Measurements from ENCODE around the gene STXBP1. TPM values are rescaled to one million over a fixed set of nuclear protein-coding genes. Genes with fewer than 3 reads are reported as not detected.
A peak's percentile ranks its signal among the peaks of the same experiment; 100 is the strongest.

STXBP1 gene
- total RNA-seq, 4 donors from 2014 or later, result 17.2 to 34.0 (median 19.8) TPM

DNA sequence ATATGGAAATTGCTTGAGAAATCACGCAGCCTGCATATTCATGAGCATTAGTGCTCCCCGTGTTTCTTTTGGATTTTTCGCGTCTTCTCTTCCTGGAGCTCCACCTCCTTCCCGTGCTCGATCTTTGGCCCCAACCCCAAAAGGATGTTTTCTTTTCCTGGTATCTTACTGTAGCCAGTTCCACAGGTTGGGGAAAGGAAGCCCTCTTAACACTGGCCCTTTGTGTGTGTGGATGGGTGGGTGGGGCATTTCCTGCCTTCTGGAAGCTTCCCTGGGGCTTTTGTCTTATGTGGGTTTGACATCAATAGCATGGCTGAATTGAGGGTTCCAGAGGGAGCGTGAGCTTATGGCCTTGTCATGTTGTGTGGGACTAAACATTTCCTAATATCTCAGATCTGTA, 21.9 kb downstream of the STXBP1 start:
- Histone ChIP-seq H3K27ac (replicated peaks in 1 of 4) (peak overlapping the region in 2 of 4 donors; percentile 9 to 57), H3K9me3 (no peaks in the 10 kb centered on the region), H3K4me3 (no peak overlapping the region), H3K4me1 (peaks cover 21 to 35% (median 29%) of the 10 kb centered on the region in 4 donors), H3K36me3 (no peaks in the 10 kb centered on the region), H3K27me3 (no peaks in the 10 kb centered on the region)
- DNase-seq (ENCODE audit: extremely low spot score), result no peak
- 78% methylated on average over 7 of the region's 7 CpGs for WGBS
- intact Hi-C loops (cut with DNase I), result no loop called here
- TF ChIP-seq POLR2A (IDR thresholded peaks at IDR 0.05; ENCODE audit: low read depth) (no peak), EP300 (IDR thresholded peaks at IDR 0.05) (no peak), POLR2AphosphoS5 (IDR thresholded peaks at IDR 0.05) (peak in 1 of 2 donors; percentile 10)

DNA sequence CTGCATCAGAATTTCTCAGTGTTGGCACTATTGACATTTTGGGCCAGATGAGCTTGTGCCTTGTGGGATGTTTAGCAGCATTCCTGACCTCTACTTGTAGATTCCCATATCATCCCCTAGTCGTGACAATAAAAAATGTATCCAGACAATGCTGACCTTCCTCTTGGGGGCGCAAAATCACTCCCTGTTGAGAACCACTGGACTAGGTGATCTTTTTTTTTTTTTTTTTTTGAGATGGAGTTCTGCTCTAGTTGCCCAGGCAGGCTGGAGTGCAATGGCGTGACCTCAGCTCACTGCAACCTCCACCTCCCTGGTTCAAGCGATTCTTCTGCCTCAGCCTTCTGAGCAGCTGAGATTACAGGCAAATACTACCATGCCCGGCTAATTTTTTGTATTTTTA, 22.6 kb downstream of the STXBP1 start:
- intact Hi-C loops (cut with DNase I), result no loop called here

DNA sequence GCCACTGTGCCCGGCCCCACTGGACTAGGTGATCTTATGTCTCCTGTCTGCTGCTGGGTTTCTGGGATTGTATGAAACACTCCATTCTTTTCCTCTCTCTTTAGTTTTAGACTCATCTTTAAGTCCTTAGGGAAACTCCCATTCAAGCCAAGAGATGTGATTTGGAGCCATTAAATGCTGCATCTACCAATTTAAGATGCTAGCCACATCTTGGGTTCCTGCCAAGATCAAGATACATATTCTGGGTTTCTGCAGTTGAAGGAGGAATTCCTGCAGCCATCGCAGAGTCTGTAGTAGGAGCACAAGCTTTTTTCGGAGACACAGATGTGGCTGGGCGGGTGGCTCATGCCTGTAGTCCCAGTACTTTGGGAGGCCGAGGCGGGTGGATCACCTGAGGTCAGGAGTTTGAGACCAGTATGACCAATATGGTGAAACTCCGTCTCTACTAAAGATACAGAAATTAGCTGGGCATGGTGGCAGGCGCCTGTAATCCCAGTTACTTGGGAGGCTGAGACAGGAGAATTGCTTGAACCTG, 23.2 kb downstream of the STXBP1 start:
- intact Hi-C loops (cut with DNase I), result no loop called here
- H3K4me1 ChIP-seq, result peaks cover 17 to 27% (median 22%) of the 10 kb centered on the region in 4 donors
- no peak overlapping the region for H3K4me3 ChIP-seq
- no peaks in the 10 kb centered on the region for H3K36me3 ChIP-seq
- no peak for DNase-seq (ENCODE audit: extremely low spot score)
- H3K27me3 ChIP-seq, result no peaks in the 10 kb centered on the region
- WGBS, result 94% methylated on average over 8 of the region's 8 CpGs
- H3K27ac ChIP-seq (replicated peaks in 1 of 4), result no peak overlapping the region
- no peak for TF ChIP-seq POLR2AphosphoS5 (IDR thresholded peaks at IDR 0.05)
- TF ChIP-seq EP300 (IDR thresholded peaks at IDR 0.05), result no peak
- no peak for TF ChIP-seq POLR2A (IDR thresholded peaks at IDR 0.05; ENCODE audit: low read depth)
- TF ChIP-seq, protein P1, sequence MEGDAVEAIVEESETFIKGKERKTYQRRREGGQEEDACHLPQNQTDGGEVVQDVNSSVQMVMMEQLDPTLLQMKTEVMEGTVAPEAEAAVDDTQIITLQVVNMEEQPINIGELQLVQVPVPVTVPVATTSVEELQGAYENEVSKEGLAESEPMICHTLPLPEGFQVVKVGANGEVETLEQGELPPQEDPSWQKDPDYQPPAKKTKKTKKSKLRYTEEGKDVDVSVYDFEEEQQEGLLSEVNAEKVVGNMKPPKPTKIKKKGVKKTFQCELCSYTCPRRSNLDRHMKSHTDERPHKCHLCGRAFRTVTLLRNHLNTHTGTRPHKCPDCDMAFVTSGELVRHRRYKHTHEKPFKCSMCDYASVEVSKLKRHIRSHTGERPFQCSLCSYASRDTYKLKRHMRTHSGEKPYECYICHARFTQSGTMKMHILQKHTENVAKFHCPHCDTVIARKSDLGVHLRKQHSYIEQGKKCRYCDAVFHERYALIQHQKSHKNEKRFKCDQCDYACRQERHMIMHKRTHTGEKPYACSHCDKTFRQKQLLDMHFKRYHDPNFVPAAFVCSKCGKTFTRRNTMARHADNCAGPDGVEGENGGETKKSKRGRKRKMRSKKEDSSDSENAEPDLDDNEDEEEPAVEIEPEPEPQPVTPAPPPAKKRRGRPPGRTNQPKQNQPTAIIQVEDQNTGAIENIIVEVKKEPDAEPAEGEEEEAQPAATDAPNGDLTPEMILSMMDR (IDR thresholded peaks at IDR 0.05), result no peak
- no peaks in the 10 kb centered on the region for H3K9me3 ChIP-seq

More for the DNA sequence above, 22.6 kb downstream of the STXBP1 start:
- Histone ChIP-seq H3K4me1 (peaks cover 19 to 30% (median 24%) of the 10 kb centered on the region in 4 donors), H3K4me3 (no peak overlapping the region), H3K27ac (replicated peaks in 1 of 4) (peak overlapping the region in 2 of 4 donors; percentile 20 to 57), H3K27me3 (no peaks in the 10 kb centered on the region), H3K36me3 (no peaks in the 10 kb centered on the region), H3K9me3 (no peaks in the 10 kb centered on the region)
- no peak for TF ChIP-seq POLR2AphosphoS5 (IDR thresholded peaks at IDR 0.05)
- TF ChIP-seq EP300 (IDR thresholded peaks at IDR 0.05), result no peak
- TF ChIP-seq, protein P1 (IDR thresholded peaks at IDR 0.05), result no peak
- TF ChIP-seq POLR2A (IDR thresholded peaks at IDR 0.05; ENCODE audit: low read depth), result no peak
- 95% methylated on average over 5 of the region's 5 CpGs for WGBS
- DNase-seq (ENCODE audit: extremely low spot score), result no peak

DNA sequence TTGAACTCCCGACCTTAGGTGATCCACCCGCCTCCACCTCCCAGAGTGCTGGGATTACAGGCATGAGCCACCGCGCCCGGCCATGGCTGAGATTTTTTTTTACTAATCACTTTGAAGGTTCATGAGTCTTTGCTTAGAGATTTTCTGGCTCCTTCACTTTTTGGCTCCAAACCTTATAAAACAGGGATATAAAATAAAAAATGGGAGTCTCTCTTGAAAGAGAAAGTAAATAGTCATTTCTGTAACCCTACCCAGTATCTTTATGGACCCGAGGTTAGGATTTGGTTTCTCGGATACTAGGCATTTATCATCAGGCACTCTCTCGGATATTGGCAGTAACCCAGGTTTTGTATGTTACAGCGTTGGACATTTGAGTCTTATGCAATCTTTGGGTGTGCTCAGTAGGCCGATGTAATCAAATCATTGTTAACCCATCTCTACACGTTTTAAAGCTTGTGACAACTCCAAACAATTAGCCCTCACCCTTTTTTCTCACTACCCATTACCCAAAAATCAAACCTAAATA, 25.3 kb downstream of the STXBP1 start:
- H3K36me3 ChIP-seq, result no peaks in the 10 kb centered on the region
- H3K9me3 ChIP-seq, result no peaks in the 10 kb centered on the region
- H3K4me3 ChIP-seq, result peak overlapping the region in 3 of 4 donors; percentile 7 to 13 (median 8)
- intact Hi-C loops (cut with DNase I), result no loop called here
- WGBS, result 33% methylated on average over 11 of the region's 11 CpGs
- no peaks in the 10 kb centered on the region for H3K27me3 ChIP-seq
- no peak for DNase-seq (ENCODE audit: extremely low spot score)
- TF ChIP-seq POLR2AphosphoS5 (IDR thresholded peaks at IDR 0.05) (peak in 1 of 2 donors; percentile 29), EP300 (IDR thresholded peaks at IDR 0.05) (no peak)
- H3K4me1 ChIP-seq, result peaks cover 15 to 36% (median 26%) of the 10 kb centered on the region in 4 donors
- H3K27ac ChIP-seq (replicated peaks in 1 of 4), result peak overlapping the region; percentile 45 to 70 (median 52)

DNA sequence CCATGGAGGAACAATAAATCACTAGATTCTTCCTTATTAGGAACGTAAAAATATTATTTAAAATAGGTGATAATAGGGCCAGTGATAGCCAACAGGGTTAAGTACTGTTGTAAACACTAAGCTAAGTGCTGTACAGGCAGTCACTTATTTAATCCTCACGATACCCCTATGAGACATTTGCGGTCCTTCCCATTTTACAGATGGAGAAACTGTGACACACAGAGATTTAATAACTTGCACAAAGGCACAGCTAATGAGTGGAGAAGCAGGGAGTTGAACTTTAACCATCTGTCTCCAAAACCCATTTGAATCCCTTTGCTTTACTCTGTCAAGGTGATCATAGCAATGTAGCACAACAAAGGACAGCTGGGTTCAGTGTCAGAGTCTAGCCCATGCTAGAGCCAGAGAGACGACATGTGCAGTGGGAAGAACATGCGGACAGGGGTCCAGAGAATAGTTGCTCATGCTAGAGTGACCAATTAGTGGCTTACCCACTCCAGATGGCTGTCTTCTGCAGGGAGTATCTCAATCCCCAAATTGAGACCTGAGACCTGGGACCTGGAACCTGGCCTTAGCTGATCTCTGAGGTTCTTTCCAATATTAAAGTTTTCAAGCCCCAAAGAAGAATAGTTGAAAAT, 28.9 kb downstream of the STXBP1 start:
- Histone ChIP-seq H3K36me3 (no peaks in the 10 kb centered on the region), H3K4me1 (peaks cover 10 to 30% (median 16%) of the 10 kb centered on the region in 4 donors), H3K4me3 (no peak overlapping the region), H3K27me3 (no peaks in the 10 kb centered on the region), H3K9me3 (no peaks in the 10 kb centered on the region), H3K27ac (replicated peaks in 1 of 4) (no peak overlapping the region)
- TF ChIP-seq, protein P1 (IDR thresholded peaks at IDR 0.05), result no peak
- TF ChIP-seq POLR2A (IDR thresholded peaks at IDR 0.05; ENCODE audit: low read depth) (no peak), POLR2AphosphoS5 (IDR thresholded peaks at IDR 0.05) (no peak)
- DNase-seq (ENCODE audit: extremely low spot score), result no peak
- intact Hi-C loops (cut with DNase I), result no loop called here
- WGBS, result 93% methylated on average over 5 of the region's 5 CpGs
